ENCODE data around the gene ERBB4.
"Not testable (repeated sequence)": the region's sequence is repeated elsewhere in the genome, so short reads cannot be mapped to it uniquely, and the experiment has no call there.

Gene ERBB4

DNA sequence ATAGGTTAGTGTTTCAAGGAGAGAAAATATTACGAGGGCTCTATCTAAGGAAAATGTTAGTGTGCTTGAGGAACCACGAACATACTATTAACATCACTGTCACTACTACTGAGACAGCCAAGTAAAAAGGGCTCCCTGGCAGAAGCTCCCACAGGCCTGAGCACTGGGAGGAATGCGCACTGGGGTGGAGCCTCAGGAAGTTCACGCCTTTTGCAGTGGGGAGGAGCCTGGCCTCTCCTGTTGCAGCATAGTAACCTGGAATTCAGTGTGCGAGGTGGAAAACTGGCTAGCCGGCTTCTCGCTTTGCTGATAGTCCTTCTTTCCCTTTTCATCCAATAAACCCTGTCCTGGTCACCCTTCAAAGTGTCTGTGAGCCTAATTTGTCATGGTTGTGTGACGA is 250.3 kb downstream of the ERBB4 start:
- no peak for DNase-seq

DNA sequence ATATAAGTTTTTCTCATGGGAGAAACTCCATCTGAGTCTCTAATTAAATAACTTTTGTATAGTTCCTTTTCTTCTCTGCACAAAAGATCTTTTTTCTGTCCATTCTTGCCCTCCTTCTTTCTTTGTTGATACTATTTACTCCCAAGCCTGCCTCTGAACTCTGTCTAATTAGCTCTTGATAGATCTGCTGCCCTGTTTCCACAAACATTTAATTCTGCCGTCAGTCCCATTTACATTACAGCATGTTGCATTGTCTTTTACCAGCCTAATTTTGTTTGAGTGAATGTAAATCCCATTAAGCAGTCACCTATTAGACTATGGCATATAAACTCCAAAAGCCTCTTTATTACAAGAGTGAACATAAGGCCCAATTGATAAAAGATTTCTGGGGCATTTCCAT is 254.4 kb downstream of the ERBB4 start:
- no peak for DNase-seq

DNA sequence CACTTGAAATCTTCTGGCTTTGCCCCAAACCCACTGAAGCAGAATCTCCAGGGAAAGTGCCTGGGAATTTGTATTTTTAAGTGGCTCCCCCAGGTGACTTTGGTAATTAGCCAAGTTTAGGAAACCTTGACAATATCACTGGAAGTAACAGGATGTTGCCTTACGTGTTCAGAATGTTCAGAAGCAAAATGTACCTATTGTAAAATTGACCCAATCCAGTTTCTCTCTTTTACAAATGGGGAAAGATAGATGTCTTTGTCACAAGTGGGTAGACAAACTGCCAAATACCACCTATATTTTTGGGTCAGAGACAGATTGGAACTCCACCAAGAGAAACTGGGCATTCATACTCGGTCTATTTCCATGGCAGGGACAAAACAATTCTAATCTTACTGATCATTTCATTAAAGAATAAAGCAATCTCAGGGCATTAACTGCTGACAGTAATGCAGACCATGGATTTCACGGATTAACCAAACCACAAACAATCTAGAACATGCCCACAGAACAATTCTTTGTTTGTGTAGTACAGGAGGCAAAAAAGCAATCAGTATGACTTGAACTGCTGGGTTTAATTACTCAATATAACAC is 255.8 kb downstream of the ERBB4 start:
- DNase-seq = no peak

DNA sequence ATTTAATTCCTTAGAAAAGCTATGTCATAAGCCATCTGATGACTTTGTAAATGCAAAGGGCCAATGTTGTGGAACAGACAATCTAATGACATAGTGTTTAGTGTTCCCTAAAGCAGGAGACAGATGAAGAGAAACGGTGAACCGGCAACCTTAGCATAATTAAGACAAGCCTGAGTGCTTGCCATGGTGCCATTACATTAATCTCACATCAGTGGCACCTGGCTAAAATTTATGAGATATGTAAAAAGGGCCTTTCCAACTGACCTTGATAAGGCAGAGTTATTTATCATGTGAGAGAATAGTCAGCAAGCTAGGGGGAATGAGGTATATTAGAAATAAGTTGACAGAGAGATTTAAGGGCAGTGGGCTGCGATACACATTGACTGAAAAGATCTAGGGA is 261.8 kb downstream of the ERBB4 start:
- no peak for DNase-seq

DNA sequence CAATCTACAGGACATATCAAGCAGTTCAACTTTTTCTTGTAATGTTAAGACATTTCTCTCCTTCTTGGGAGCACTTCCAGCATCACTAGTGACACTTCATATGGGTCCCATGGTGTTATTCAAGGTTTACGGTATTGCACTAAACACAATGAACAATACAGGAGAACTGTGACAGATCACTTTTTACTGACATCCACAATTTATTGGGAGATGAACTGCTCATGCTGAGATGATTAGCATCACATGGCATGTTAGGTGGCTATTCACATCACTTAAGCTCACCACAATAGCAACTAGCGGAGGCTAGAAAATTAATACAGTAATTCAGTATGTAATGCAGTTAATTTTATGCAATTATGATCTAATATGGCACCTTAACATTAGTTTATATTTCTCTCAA is 264.4 kb downstream of the ERBB4 start:
- DNase-seq = no peak

DNA sequence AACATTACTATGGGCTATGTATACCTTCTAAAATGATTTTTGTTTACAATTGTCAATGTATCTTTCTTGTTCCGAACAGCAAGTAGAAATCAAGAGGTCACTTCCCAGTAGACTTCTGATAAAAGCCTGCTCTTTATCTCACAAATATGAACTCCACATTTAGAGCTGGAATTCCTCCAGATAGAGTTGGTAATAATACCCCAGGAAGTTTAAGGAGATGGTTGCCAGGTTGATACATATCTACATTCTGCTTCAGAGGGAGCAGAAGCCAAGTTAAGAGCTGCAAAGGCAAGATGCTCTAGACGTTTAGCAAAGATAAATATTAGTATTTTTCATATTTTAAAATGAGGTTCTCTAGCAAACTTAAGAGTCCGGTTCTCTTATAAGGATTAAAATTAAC is 267.0 kb downstream of the ERBB4 start:
- no peak for DNase-seq

DNA sequence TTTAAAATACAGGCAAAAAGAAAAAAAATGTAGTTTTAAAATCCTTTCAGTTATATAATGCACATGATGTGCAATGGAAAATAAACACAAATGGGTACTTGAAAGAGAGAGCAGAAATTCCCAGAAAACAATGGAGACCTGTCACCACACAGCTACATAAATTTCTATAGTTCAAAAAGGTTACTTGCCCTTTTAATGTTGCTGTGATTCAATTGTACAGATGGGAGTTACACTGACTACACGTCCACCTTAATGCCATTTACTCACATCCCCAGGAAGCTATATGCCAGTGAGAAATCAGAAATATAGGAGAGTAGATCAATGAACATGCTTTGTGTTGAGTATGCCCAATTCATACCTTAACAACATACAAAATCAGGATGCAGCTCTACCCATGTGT is 269.6 kb downstream of the ERBB4 start:
- no peak for DNase-seq

DNA sequence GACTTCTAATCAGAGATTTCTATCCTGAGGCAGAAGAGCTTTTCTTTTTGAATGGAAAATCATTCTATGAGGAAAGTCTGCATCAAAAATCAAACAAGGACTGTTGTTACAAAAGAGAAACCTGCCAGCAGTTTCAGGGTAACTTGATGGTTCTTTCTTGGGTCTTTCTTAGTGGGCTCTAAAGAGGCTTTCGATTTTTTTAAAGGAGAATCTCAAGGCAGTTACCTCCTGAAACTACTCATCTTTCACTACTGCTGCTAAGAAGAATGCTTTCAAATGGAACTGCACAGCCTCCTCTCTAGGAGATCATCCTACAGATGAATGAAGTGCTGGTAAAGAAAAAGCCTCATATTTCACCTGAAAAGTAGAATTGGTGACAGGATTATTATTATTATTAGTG is 272.3 kb downstream of the ERBB4 start:
- DNase-seq = no peak

DNA sequence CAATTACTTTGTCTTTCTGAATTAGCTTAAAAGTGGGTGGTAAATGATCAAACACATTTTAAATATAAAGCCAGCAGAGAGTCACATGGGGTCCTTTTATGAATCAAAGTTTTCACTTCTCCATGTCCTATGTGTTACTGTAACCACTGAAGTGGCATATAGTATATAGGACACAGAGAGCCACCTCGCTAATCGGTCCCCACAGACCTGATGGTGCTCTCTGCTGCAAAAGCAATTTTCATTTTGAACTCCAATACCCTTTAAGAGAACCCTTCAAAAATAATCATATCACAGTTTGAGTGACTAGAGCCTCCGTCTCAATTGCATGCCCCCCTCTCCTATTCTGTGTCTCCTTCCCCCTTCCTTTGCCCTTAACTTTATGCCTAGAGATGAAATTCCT is 272.8 kb downstream of the ERBB4 start:
- DNase-seq = no peak

DNA sequence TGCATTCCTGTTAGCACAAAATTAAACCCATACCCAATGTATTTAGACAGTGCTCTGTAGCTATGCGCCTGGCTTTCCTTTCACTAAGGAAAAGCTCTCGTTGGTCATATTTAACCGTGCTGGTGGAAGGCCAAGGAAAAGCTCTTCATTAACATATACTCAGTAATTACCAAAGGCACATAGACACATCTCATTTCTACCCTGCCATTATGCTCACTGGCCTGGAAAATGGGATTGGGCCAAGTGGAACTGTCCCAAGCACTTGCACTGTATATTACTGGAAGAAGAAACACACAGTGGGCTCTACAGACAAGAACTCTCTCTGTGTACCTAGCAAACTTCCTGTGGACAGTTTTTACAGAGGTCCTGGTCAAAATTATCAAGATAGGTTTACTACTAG is 274.4 kb downstream of the ERBB4 start:
- no peak for DNase-seq

DNA sequence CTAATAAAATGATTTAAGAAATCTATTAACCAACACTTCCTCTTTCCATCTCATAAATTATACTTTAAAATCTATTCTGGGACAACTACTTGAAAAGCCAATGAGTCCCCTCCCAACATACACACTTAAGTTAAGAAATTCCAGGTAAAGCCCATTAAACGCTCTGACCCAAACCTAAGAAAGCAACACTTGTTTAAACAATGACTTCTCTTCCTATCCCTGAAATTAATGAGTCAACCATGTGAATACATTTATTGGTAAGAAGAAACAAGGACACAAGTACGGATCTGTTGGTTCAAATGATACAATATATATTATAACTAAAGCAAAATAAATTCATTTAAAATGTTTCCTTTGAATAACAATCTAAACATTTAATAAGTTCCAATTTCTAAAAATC is 279.4 kb downstream of the ERBB4 start:
- no peak for DNase-seq

DNA sequence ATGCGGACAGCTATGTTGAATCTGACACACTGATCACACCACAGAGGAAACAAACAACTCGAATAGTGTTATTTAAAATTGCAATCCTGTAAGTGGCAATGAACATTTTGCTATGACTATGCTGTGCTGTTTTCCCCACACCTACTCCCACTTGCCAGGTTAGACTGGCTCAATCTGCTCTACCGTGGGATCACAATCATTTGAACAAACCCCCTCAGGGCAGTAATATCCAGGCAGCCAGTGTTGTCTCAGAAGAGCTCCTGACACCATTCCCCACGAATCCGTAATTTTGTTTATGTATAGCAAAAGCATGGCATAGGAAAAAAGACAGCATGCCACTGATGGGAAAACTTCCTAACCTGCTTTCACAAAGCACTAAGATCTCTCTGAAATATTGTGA is 284.3 kb downstream of the ERBB4 start:
- DNase-seq = no peak

DNA sequence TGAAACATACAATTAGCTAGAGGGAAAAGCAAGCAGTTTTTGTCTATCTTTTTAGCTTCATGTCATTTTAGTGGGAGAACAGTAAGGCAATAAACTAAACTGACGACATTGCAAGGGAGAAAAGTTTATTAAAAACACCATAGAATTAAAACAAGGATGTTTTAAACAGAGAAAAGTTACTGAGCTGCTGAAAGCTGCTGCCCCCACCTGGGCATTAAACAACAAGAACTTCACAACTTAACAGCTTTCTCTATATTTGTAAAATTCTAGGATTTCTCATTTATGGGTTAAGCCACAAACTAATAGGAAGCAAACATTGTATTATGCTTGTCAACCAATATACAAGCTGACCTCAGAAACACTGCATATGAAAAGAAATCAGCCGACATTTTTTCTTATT is 289.2 kb downstream of the ERBB4 start:
- peak; percentile 3 for DNase-seq

DNA sequence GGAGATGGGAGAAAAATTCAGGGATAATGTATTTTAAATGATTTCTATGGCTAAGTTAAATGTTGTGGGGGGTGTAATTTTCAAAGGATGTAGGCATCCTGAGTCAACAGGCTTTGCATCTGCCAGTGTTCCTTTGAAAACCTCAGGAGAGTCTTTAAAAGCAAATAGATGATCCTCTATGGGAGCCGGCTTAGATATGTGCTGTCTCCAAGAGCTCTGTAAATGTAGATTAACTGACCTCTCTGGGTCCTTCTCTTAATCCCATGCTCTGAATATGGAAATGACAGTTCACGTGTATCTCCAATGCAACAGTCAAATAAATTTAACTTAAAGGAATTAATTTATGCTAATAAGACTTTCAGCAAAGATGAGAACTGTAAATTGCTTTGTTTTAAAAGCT is 292.7 kb downstream of the ERBB4 start:
- no peak for DNase-seq

DNA sequence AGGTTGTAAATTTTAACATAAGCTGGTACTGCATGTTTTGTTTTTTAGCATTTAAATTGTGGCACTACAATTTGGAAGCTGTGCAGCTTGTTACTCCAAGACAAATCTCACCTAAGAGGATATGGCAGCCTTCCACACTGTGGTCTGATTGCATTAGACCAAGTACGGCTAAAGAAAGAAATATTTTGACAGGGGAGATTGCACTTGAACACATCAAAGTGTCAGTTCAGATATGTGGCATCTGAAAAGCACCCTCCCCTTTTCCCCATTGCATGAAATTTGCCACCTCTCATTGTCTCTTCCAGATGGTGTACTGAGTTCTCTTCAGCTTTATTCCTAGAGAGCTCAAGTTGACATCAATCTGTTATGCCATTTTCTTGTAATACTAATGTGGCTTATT is 295.9 kb downstream of the ERBB4 start:
- DNase-seq = no peak

DNA sequence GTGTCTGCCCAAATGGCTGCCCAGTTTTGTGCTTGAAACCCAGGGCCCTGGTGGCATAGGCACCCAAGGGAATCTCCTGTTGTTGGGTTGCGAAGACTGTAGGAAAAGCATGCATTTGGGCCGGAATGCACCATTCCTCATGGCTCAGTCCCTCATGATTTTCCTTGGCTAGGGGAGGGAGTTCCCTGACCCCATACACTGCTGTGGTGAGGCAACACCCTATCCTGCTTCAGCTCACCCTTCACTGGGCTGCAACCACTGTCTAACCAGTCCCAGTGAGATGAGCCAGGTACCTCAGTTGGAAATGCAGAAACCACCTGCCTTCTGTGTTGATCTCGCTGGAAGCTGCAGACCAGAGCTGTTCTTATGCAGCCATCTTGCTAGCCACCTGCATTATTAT is 300.4 kb downstream of the ERBB4 start:
- DNase-seq = not testable (repeated sequence)

DNA sequence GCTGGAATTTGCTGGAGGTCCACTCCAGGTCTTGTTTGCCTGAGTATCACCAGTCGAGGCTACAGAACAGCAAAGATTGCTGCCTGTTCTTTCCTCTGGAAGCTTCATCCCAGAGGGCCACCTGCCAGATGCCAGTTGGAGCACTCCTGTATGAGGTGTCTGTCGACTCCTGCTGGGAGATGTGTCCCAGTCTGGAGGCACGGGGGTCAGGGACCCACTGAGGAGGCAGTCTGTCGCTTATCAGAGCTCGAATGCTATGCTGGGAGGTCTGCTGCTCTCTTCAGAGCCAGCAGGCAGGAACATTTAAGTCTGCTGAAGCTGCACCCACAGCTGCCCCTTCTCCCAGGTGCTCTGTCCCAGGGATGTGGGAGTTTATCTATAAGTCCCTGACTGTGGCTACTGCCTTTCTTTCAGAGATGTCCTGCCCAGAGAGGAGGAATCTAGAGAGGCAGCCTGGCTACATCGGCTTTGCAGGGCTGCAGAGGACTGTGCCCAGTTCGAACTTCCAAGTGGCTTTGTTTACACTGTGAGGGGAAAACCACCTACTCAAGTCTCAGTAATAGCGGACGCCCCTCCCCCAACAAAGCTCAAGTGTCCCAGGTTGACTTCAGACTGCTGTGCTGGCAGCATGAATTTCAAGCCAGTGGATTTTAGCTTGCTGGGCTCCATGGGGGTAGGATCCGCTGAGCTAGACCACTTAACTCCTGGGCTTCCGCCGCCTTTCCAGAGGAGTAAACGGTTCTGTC is 301.1 kb downstream of the ERBB4 start:
- DNase-seq = no peak

DNA sequence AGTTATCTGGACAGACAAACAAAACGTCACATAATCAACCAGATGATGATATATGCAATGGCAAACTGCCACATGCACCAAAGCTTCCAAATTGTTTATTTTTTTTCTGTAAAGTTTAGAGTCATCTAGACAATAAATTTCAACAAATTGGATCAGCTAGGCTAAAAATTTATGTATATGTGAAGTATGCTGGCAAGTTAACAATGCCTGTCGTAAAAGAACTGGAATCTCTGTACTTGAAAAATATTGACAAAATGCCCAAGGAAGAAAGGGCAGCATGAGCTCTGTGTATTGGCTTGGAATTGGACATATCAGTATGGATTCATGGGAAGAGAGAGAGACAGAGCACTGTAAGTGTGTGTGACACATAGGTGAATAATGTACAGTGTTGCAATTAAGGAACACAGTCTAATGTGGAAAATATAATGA is 309.8 kb downstream of the ERBB4 start:
- no peak for DNase-seq

DNA sequence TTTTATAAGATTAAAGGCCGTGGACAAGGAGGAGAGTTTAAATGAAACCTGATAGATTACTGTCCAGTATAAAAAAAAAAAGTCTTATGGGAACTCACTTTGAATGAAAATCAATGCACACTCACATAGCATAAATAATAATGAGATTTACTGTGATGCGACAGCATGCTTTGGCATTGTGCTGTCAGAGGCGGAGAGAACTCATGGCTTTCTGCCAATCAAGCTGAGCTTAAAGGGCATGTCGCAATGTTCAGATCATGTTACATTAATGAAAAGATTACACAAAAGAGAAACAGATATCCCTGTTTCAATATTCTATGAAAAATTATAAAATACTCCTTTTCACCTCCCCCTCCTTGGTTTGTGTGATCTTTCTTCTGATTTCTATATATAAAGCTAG is 310.8 kb downstream of the ERBB4 start:
- peak; percentile 64 for DNase-seq

DNA sequence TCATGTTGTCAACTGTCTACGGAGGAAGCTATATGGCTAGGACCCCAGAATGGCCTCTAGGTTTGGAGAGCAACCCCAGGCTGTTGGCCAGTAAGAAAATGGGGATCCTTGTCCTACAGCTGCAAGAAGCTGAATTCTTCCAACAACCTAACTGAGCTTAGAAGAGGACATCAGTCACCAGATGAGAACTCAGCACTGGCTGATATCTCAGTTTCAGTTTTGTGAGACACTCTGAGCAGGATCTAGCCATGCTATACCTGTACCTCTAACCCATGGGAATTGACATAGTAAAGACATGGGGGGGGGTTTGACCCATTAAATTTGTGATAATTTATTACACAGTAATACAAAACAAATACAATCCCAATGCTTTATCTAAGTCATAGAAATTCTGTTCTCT is 312.5 kb downstream of the ERBB4 start:
- no peak for DNase-seq

DNA sequence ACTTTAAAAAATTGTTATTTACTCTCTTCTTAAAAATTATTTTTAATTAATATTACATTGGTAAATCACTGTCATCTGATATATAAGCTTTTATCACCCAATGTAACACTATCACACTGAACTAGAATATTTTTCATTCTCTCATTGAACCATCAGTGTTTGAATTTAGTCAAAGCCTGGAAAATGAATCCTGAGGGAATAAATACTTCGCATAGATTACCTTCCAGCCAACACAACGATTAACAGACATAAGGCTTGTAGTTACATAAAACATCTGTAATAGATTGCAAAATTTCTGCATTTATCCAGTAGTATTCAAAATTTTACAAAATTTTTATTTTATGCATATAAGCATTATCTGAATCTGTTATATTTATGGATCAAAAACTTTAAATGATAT is 314.9 kb downstream of the ERBB4 start:
- no peak for DNase-seq

DNA sequence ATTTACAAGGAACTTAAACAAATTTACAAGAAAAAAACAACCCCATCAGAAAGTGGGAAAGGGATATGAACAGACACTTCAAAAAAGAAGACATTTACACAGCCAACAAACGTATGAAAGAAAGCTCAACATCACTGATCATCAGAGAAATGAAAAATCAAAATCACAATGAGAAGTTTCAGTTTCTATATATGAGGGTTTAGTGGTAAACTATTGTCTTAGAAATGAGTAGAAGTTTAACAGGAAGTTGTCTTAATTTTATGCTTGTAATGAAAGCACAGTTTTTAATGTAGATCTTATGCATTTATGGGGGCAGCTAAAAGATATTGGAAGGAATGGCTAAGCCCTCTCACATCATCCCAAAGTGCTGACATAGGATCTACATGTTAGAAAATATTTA is 325.4 kb downstream of the ERBB4 start:
- no peak for DNase-seq

DNA sequence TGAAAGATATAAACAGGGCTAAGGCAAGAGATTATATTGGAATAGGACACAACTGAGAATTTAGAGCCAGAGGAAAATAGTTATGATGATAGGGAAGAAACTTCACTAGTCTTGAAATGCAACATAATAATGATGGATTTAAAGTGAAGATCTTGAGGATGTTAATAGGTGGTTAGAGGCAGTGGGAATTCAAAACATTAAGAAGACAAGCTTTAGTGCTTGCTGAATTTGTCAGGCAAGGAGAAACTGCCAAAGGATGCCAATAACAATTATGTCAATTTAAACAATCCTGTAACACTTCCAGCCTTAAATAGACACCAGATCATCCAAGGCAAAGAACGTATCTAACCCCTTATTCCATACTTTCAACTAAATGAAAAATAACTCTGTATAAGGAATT is 330.1 kb downstream of the ERBB4 start:
- no peak for DNase-seq

DNA sequence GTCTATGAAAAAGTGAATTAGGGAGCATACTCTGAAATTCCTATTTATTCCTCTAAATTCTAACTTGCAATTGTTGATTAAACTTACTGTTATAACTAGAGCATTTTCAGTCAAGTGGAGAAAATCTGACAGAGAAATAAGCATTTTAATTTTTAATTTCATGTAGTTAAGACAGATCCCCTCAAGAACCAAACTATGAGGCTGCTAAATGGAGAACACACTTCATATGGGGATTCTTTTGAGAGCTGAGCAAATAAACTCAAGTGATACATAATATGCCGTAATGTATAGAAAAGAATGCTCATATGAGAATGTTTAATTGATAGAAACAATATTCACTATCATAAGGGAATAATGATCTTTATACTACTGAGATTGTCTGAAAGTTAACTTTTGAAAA is 340.8 kb downstream of the ERBB4 start:
- no peak for DNase-seq

DNA sequence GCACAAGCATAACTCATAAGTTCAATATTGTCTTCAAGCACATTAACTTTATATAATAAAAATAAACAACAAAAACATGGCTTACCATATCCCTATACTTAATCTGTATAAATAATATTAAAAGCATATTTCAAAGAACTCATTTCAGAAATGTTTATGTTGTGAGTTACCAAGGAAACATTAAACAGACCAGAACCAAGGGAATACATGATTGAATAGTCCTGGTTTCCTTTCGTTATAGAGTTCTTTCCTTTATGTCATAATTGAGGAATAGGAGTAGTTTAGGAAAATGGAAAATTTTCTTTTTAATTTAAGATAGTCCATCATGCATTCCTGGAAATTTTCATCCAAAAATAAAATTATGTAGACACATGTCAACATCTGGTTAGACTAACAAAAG is 343.0 kb downstream of the ERBB4 start:
- no peak for DNase-seq

Measured in fibroblast of skin of back (primary cell).